Activated naive CD8-positive, alpha-beta T cell treated with anti-CD3 and anti-CD28 coated beads, Interleukin-2, amount 50 U/mL, for 16 hours (primary cell): ENCODE data around the gene KSR1.

Experiments used
- DNase-seq: peaks from one replicate; pipeline ENCODE4 v3.0.0-alpha.2; 2020; ENCODE audit warnings: low read depth, low spot score

The KSR1 gene

GRCh38 chr17:27550974-27551505, 94.8 kb downstream of the KSR1 start:
- no peak for DNase-seq

- DNase-seq: no peak
Observed at GRCh38 chr17:27551701-27552248, 95.5 kb downstream of the KSR1 start.

- no peak for DNase-seq
Observed at GRCh38 chr17:27552276-27552732, 96.1 kb downstream of the KSR1 start.

- no peak for DNase-seq
Observed at GRCh38 chr17:27553019-27553511, 96.8 kb downstream of the KSR1 start.

GRCh38 chr17:27554152-27554551, 97.9 kb downstream of the KSR1 start:
- DNase-seq: no peak

- DNase-seq: no peak
Observed at GRCh38 chr17:27554911-27555310, 98.7 kb downstream of the KSR1 start.

GRCh38 chr17:27555339-27555738, 99.1 kb downstream of the KSR1 start:
- no peak for DNase-seq

GRCh38 chr17:27558341-27558740, 102.1 kb downstream of the KSR1 start:
- DNase-seq: no peak

- DNase-seq: no peak
Observed at GRCh38 chr17:27558842-27559505, 102.7 kb downstream of the KSR1 start.

GRCh38 chr17:27559506-27560481, 103.5 kb downstream of the KSR1 start:
- no peak for DNase-seq

- DNase-seq: no peak
Observed at GRCh38 chr17:27560668-27561067, 104.4 kb downstream of the KSR1 start.

- no peak for DNase-seq
Observed at GRCh38 chr17:27562777-27563455, 106.7 kb downstream of the KSR1 start.

- no peak for DNase-seq
Observed at GRCh38 chr17:27563532-27563931, 107.3 kb downstream of the KSR1 start.

GRCh38 chr17:27564463-27564862, 108.2 kb downstream of the KSR1 start:
- DNase-seq: no peak

GRCh38 chr17:27565874-27566670, 109.8 kb downstream of the KSR1 start:
- DNase-seq: no peak

- no peak for DNase-seq
Observed at GRCh38 chr17:27566671-27567562, 110.7 kb downstream of the KSR1 start.

- no peak for DNase-seq
Observed at GRCh38 chr17:27567563-27567859, 111.3 kb downstream of the KSR1 start.

- no peak for DNase-seq
Observed at GRCh38 chr17:27568216-27568615, 112.0 kb downstream of the KSR1 start.

GRCh38 chr17:27568811-27569210, 112.6 kb downstream of the KSR1 start:
- no peak for DNase-seq

GRCh38 chr17:27569257-27569722, 113.0 kb downstream of the KSR1 start:
- DNase-seq: no peak
